HG03064 (cell line): ENCODE data around the gene RHOT2.
A peak's percentile ranks its signal among the peaks of the same experiment; 100 is the strongest.

Source experiments
- ATAC-seq: cut with Tn5 transposase; IDR thresholded peaks from one replicate; pipeline ENCODE4 v1.9.1; 2021; ENCODE audit warnings: low read depth; ENCODE audit not compliant: unreplicated experiment

RHOT2 gene

GRCh38 chr16:646679-647172 lies 21.2 kb upstream of the RHOT2 start:
- ATAC-seq = no peak

DNA sequence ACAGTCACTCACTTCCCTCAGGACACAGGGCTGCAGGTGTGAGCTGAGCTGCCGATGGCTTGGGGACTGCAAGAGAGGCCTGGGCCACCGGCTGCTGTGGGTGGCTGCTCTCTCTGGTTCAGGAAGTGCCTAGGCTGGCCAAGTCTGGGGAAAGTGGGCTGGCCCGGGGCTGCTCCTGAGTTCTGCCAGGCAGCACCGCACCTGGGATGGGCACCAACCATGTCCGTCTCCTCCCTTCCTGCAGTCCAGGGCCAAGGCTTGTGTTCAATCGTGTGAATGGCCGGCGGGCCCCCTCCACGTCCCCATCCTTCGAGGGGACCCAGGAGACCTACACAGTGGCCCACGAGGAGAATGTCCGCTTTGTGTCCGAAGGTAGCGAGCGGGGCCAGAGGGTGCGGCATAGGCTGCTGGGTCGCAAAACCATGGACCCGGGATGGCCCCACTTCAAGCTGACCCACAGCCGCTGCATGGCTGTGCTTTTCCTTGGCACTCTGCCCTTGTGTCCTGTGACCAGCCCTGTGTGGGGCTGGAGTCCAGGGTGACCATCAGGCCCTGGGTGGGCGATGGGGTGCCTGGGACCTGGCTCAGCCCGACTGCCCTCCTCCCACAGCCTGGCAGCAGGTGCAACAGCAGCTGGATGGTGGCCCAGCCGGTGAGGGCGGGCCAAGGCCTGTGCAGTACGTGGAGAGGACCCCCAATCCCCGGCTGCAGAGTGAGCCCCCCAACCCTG lies 20.6 kb upstream of the RHOT2 start:
- no peak for ATAC-seq

GRCh38 chr16:648071-648780 lies 19.7 kb upstream of the RHOT2 start:
- no peak for ATAC-seq

- ATAC-seq = peak; percentile 68
Measured at GRCh38 chr16:648781-649589, 18.9 kb upstream of the RHOT2 start, which contains the start of gene WDR90. TSS of gene WDR90 (plus strand) at chr16:649365. CDS start at chr16:649417, 52 bp downstream.

GRCh38 chr16:649631-650030 lies 18.3 kb upstream of the RHOT2 start:
- no peak for ATAC-seq

- ATAC-seq = no peak
Measured at GRCh38 chr16:651844-652243, 16.1 kb upstream of the RHOT2 start.

DNA sequence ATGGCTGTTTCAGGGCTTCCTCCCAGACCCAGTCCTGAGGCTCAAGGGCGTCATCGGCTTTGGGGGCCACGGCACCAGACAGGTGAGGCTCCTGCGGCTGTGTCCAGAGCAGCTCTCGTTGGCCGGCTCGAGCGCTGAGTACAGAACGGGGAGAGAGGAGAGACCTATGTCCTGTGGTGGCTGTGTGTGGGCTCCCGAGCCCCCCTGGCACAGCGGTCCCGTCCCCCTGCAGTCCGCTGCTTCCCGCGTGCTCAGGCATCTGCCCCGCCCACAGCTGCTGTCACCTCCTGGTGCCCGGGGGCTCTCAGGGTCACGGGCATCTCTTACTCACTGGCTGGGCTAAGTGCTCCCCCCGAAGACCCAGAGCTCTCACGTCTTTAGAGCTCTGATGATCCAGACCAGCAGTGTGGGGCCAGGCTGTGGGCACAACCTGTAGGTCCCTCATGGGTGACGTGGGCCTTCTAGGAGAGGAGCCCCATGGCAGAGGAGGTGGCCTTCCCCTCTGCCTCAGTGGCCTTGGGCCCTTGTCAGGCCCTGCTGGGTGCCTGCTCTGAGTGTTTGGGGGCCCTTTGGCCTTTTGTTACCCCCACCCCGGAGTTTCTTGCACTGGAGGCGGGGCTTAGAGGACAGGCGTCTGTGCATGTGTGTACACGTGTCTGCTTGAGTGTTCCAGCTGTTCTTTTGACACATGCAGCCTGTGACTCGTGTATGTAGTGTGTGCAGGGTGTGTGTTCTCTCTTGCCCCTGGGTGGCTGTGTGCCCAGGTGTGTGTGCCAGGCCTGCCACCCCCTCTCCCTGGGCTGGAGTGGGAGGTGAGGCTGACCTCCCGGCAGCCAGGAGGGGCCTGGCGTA lies 15.3 kb upstream of the RHOT2 start:
- no peak for ATAC-seq

GRCh38 chr16:654034-654433 lies 13.9 kb upstream of the RHOT2 start:
- no peak for ATAC-seq

- ATAC-seq = no peak
Measured at GRCh38 chr16:657487-657886, 10.4 kb upstream of the RHOT2 start.

DNA sequence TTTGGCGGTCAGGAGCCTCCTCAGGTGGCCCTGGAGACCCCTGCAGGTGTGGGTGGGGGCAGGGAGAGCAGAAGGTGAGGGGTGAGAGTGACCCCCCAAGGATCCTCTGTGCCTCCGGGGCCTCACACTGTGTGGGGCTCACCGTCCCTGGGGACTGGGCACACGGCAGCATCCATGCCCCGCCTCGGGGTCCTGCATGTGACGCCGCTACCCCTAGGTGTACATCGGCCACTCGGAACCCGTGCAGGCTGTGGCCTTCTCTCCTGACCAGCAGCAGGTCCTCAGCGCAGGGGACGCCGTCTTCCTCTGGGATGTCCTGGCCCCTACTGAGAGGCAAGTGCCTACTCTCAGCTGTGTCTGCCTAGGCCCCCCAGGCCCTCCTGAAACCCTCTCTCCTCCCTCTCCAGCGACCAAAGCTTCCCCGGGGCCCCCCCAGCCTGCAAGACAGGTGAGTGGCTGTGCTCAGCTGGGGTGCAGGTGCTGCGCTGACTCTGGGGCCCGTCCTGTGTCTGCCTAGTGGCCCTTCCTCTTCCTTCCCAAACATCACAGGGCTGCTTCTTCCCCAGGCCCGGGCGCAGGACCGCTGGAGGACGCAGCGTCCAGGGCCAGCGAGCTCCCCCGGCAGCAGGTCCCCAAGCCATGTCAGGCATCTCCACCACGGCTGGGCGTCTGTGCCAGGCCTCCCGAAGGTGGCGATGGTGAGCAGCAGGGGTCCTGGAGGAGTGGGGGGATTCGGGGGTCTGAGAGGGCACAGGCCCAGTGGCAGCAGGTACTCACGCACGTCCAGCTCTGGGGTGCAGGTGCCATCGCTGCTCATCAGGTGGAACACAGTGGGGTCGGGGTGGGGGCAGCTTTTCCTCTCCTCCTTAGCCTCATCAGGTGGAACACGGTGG lies 9.0 kb upstream of the RHOT2 start:
- no peak for ATAC-seq

DNA sequence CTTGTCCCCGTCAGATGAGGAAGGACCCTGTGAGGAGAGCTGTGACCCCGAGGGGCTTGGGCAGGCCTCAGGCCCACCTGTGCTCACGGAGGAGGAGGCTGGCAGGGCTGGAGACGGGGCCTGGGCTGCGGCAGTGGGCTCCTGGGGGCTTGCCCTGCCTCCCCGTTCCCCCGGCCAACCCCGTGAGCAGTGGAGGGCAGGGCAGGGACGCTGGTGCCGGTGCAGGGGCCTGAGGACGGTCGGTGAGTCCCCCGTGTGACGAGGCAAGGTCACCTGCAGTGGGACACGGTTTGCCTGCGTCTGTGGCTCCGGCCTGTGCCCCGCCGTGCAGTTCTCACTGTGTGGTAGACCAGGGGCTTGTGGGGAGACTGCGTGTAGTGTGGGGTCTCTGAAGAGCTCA lies 8.3 kb upstream of the RHOT2 start:
- ATAC-seq = no peak

GRCh38 chr16:660132-660458 lies 7.8 kb upstream of the RHOT2 start:
- no peak for ATAC-seq

DNA sequence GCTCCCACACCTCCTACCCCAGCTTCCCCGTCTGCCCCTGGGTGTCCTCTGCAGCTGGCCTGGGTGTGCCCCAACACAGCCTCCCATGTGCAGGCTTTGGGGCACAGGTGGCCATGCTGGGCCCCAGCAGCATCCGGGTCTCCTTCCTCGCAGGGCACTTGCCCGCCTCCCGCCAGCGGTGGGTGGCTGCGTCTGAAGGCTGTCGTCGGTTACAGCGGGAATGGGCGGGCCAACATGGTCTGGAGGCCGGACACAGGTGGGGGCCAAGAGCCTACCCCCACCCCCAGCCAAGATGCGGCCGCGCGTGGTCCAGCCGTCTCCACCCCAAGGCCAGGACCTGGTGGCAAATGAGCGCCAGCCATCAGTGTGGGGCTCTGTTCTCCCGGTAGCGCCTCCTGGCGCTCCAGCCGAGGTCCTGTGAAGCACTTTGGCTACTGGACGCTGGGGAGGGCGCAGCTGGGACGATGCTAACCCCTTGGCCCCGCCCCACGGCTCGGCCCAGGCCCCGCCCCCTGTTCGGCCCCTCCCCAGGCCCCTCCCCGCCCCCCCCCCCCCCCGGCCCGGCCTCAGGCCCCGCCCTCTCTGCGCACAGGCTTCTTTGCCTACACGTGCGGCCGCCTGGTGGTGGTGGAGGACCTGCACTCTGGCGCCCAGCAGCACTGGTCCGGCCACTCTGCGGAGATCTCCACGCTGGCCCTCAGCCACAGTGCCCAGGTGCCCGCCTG lies 7.3 kb upstream of the RHOT2 start:
- ATAC-seq = no peak

DNA sequence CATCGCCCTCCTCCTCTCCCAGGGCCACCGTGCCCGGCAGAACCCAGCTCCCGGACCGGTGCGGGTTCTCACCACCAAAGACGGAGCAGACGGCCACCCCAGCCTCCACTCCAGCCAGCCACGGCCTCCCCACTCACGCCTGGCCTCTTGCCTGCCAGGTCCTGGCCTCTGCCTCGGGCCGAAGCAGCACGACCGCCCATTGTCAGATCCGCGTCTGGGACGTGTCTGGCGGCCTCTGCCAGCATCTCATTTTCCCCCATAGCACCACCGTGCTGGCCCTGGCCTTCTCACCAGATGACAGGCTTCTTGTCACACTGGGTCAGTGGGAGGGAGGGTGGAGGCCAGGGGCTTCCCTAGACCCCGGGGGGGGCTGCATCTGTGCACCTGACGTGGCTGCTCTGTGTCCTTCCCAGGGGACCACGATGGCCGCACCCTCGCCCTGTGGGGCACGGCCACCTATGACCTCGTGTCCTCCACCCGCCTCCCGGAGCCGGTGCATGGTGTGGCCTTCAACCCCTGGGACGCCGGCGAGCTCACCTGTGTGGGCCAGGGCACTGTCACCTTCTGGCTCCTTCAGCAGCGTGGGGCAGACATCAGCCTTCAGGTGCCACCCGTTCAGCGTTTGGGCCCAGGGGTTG lies 6.6 kb upstream of the RHOT2 start:
- ATAC-seq = no peak

DNA sequence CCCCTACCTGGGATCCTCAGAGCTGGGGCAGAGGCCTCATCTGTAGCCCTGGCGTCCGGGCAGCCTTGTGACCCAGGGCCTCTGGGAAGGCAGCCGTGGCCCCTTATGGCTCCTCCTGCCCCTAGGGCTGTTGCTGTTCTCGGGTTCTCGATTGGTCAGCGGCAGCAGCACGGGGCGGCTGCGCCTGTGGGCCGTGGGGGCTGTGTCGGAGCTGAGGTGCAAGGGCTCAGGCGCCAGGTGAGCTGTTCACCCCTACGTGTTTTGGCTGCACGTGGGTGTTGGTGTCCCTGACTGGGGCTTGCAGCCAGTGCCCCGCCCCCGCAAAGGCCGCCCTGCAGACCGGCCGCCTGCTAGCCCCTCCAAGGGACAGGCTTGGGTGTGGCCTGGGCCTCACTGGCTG lies 5.8 kb upstream of the RHOT2 start:
- ATAC-seq = no peak

DNA sequence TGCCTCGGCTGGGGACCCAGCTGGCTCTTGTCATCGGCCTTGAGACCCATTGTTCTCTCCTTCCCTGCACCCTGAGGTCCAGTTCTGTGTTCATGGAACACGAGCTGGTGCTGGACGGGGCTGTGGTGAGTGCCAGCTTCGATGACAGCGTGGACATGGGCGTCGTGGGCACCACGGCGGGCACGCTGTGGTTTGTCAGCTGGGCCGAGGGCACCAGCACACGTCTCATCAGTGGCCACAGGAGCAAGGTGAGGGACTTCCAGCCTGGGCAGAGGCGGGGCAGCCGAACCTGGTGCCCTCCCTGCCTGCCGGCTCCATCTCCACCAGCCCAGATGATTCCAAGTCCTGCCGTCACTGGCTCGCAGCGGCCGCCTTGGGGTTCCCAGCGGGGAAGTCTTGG lies 5.3 kb upstream of the RHOT2 start:
- no peak for ATAC-seq

DNA sequence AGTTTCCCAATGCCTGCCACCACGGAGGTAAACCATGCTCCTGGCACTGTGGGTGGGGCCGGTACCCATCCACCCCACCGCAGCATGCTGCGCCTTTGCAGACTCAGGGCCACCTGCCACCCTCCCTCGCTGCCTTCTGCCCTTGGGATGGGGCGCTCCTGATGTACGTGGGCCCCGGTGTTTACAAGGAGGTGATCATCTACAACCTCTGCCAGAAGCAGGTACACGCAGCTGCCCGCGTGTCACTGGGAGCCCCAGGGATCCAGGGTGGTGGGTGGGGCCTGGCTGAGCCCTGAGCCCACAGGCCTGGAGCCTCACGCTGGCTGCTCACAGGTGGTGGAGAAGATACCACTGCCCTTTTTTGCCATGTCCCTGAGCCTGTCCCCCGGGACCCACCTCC lies 1.4 kb upstream of the RHOT2 start:
- no peak for ATAC-seq

- no peak for ATAC-seq
Measured at GRCh38 chr16:667113-667779, 686 bp upstream of the RHOT2 start.
